IMR-90 (cell line): ENCODE data around the gene PTPN7. TPM values are rescaled to one million over a fixed set of nuclear protein-coding genes. Genes with fewer than 3 reads are reported as not detected.

Experiments
- ATAC-seq: fragments of 200-7000 bp; cut with Tn5 transposase; 2 replicates; pipeline ENCODE4 v1.9.1; 2020; ENCODE audit warnings: low read depth, mild to moderate bottlenecking, moderate library complexity
- BruUV-seq: library from RNA; stranded (reverse); fragments of 400-500 nt; replicated peaks from 2 replicates; lab custom pipeline; 2021; lab: Mats Ljungman, UMichigan
- CTCF ChIA-PET: fragments of 300-600 bp; formaldehyde crosslinking; extraction: SDS; loops from one replicate; lab custom pipeline; 2021; ENCODE audit warnings: antibody characterized with exemption; lab: Yijun Ruan, JAX
- POLR2A ChIA-PET: fragments of 300-600 bp; sonication (Branson Sonifier 250); formaldehyde crosslinking; loops from one replicate; lab custom pipeline; 2022; ENCODE audit warnings: antibody characterized with exemption; ENCODE audit not compliant: unreplicated experiment; lab: Charles Lee
- DNase-seq: peaks from one replicate; pipeline ENCODE4 v3.0.0; 2013
- H2AFZ ChIP-seq: replicated peaks from 2 replicates; pipeline ENCODE3; 2013; ENCODE audit warnings: low read length, mild to moderate bottlenecking; ENCODE audit not compliant: poor library complexity
- H2AK5ac ChIP-seq: 2 replicates; pipeline ENCODE4 v1.6.1; 2013; ENCODE audit warnings: low read depth, low read length, inconsistent platforms
- H2AK9ac ChIP-seq: replicated peaks from 2 replicates; pipeline ENCODE3; 2013; ENCODE audit warnings: mild to moderate bottlenecking, low read depth, low read length, moderate library complexity; ENCODE audit not compliant: poor library complexity
- H2BK120ac ChIP-seq: 2 replicates; pipeline ENCODE4 v1.6.1; 2013; ENCODE audit warnings: low read depth, low read length, inconsistent platforms
- H2BK15ac ChIP-seq: 3 replicates; pipeline ENCODE4 v1.6.1; 2013; ENCODE audit warnings: low read depth, low read length, inconsistent platforms
- H2BK20ac ChIP-seq: 2 replicates; pipeline ENCODE4 v1.6.1; 2013; ENCODE audit warnings: low read depth, mild to moderate bottlenecking, inconsistent platforms, low read length, moderate library complexity
- H2BK5ac ChIP-seq: 2 replicates; pipeline ENCODE4 v1.6.1; 2013; ENCODE audit warnings: mild to moderate bottlenecking, low read depth, low read length, inconsistent platforms; ENCODE audit not compliant: poor library complexity, severe bottlenecking
- H3K14ac ChIP-seq: replicated peaks from 2 replicates; pipeline ENCODE4 v1.6.1; 2013; ENCODE audit warnings: low read depth, low read length, inconsistent platforms
- H3K18ac ChIP-seq: 2 replicates; pipeline ENCODE4 v1.6.1; 2013; ENCODE audit warnings: low read depth, low read length, control low read depth
- H3K23ac ChIP-seq: 2 replicates; pipeline ENCODE4 v1.6.1; 2013; ENCODE audit warnings: low read depth, low read length, inconsistent platforms
- H3K27ac ChIP-seq: 2 replicates; pipeline ENCODE4 v1.5.1; 2013; ENCODE audit warnings: mild to moderate bottlenecking, control low read depth, low read length; ENCODE audit not compliant: insufficient read depth
- H3K27me3 ChIP-seq: 2 replicates; pipeline ENCODE4 v1.6.1; 2013; ENCODE audit warnings: low read length; ENCODE audit not compliant: control insufficient read depth, insufficient read depth
- H3K36me3 ChIP-seq: 2 replicates; pipeline ENCODE4 v1.6.1; 2013; ENCODE audit warnings: low read length, mixed read lengths; ENCODE audit not compliant: control insufficient read depth, insufficient read depth
- H3K4ac ChIP-seq: 2 replicates; pipeline ENCODE4 v1.6.1; 2013; ENCODE audit warnings: low read depth, low read length, inconsistent platforms
- H3K4me1 ChIP-seq: 2 replicates; pipeline ENCODE4 v1.6.1; 2013; ENCODE audit warnings: low read length, mixed read lengths; ENCODE audit not compliant: control insufficient read depth, insufficient read depth
- H3K4me2 ChIP-seq: 2 replicates; pipeline ENCODE4 v1.6.1; 2013; ENCODE audit warnings: low read depth, mild to moderate bottlenecking, control low read depth, low read length, moderate library complexity
- H3K4me3 ChIP-seq: 2 replicates; pipeline ENCODE4 v1.5.1; 2013; ENCODE audit warnings: low read depth, mild to moderate bottlenecking, control low read depth, low read length, moderate library complexity; ENCODE audit not compliant: insufficient read depth
- H3K56ac ChIP-seq: 2 replicates; pipeline ENCODE4 v1.6.1; 2013; ENCODE audit warnings: low read length, inconsistent platforms; ENCODE audit not compliant: insufficient read depth; ENCODE audit errors: extremely low read depth
- H3K79me1 ChIP-seq, 2 experiments: 2 replicates each; pipeline ENCODE4 v1.6.1; 2013; ENCODE audit warnings: low read length in 2 of 2, inconsistent platforms in 1 of 2, low read depth in 1 of 2
- H3K9ac ChIP-seq: 2 replicates; pipeline ENCODE4 v1.6.1; 2013; ENCODE audit warnings: low read depth, low read length, control low read depth
- H3K9me1 ChIP-seq: 2 replicates; pipeline ENCODE4 v1.6.1; 2013; ENCODE audit warnings: low read length, inconsistent platforms; ENCODE audit not compliant: insufficient read depth
- H3K9me3 ChIP-seq: 2 replicates; pipeline ENCODE4 v1.6.1; 2013; ENCODE audit warnings: low read length; ENCODE audit not compliant: control insufficient read depth, insufficient read depth
- H4K20me1 ChIP-seq: 2 replicates; pipeline ENCODE4 v1.6.1; 2013; ENCODE audit warnings: low read length, inconsistent platforms; ENCODE audit not compliant: insufficient read depth
- H4K5ac ChIP-seq: 2 replicates; pipeline ENCODE4 v1.6.1; 2013; ENCODE audit warnings: mild to moderate bottlenecking, low read depth, low read length, control low read depth
- H4K8ac ChIP-seq, 2 experiments: 2 replicates each; pipeline ENCODE4 v1.6.1; 2013; ENCODE audit warnings: low read depth in 2 of 2, low read length in 2 of 2, control low read depth in 1 of 2, inconsistent platforms in 1 of 2
- H4K91ac ChIP-seq: 2 replicates; pipeline ENCODE4 v1.6.1; 2013; ENCODE audit warnings: low read depth, low read length, inconsistent platforms; ENCODE audit not compliant: insufficient read depth
- SMC3 ChIP-seq: fragments of 150-350 bp; IDR thresholded peaks from 2 replicates; pipeline ENCODE4 v1.6.1; 2016; ENCODE audit warnings: low read depth, mild to moderate bottlenecking, antibody characterized with exemption, low read length, moderate library complexity
- WGBS, 2 experiments: methylation state at CpG; one replicate each; pipeline versions ENCODE4 v1.1.5 to v1.1.7; 2013; ENCODE audit warnings: missing lambda C conversion rate in 2 of 2; ENCODE audit not compliant: insufficient read length in 1 of 2; ENCODE audit errors: extremely low coverage in 2 of 2; 5-methylcytosine and 5-hydroxymethylcytosine counted together
- dilution Hi-C: fragments of 300-500 bp; cut with HindIII; formaldehyde crosslinking; loops from one replicate; pipeline ENCODE4 v1.14.3; 2018; ENCODE audit warnings: low sequenced_read_pairs; ENCODE audit not compliant: unreplicated experiment
- in situ Hi-C: fragments of 300-500 bp; cut with MboI; formaldehyde crosslinking; loops from 3 replicates; pipeline ENCODE4 v1.14.3; 2019; ENCODE audit warnings: low sequenced_read_pairs, inconsistent platforms, mixed read lengths
- intact Hi-C: fragments of 100-400 bp; cut with micrococcal nuclease; formaldehyde crosslinking; loops from 2 replicates; pipeline ENCODE4 v1.10.0; 2022
- polyA plus RNA-seq, 3 experiments: library from polyadenylated mRNA; depleted of rRNA; stranded (reverse); fragments of >200 nt; gene quantifications; 2 replicates each; pipeline ENCODE4 v1.2.3, GENCODE V29; 2012; ENCODE audit warnings: low replicate concordance in 1 of 3
- total RNA-seq: library from RNA; depleted of rRNA; stranded (reverse); fragments of >200 nt; gene quantifications from 2 replicates; pipeline ENCODE4 v1.2.3, GENCODE V29; 2012
- TF ChIP-seq, protein P1 (sequence below): fragments of 150-350 bp; IDR thresholded peaks from 2 replicates; pipeline ENCODE4 v1.6.1; 2016; ENCODE audit warnings: low read depth, mild to moderate bottlenecking, low read length, moderate library complexity, borderline replicate concordance

PTPN7 gene
- total and polyA plus RNA-seq, 2 of the 4 experiments (the other 2 are of a cell fraction) = 0.05 TPM; not detected in 1

DNA sequence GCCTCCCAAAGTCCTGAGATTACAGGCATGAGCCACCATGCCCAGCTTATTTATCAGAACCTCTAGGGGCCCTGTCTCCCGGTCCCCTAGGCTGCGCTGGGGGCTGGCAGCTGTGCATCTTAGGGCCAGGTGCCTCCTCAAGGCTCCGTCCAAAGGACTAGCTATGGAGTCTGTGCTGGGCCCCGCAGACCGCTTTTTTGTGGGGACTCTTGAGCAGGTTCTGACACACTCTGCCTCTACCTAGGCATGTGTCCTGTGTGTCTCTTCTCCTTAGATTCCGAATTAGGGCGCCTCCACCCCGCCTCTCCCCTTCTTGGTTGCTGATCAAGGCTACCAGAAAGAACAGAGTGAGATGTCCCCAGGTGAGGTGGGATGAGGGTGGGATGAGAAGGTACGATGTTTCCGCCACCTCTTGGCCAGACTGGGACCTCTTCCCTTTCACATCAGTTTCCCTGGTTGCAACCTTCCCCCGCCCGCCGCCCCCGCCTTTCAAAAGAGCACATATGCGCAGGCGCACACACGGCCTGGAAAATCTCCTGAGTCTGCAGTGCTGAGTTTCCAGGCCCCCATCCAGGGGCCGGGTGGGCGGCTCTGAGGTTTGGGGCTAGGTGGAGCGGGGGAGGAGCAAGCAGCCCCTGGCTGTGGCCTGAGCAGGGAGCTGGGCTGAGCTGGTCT, 5.0 kb upstream of the PTPN7 start:
- Histone ChIP-seq H2BK15ac (no peak overlapping the region), H3K56ac (no peak overlapping the region), H2BK120ac (no peak overlapping the region), H3K4me2 (no peak overlapping the region), H2BK5ac (no peak overlapping the region), H4K8ac (no peak overlapping the region), H3K9ac (no peak overlapping the region), H3K79me1 (no peaks in the 10 kb centered on the region), H3K9me3 (no peaks in the 10 kb centered on the region), H3K9me1 (no peaks in the 10 kb centered on the region), H4K5ac (no peak overlapping the region), H3K27ac (no peak overlapping the region), H3K36me3 (no peaks in the 10 kb centered on the region), H3K4me3 (no peak overlapping the region), H3K23ac (no peak overlapping the region), H4K91ac (no peak overlapping the region), H2AK5ac (no peak overlapping the region), H2AFZ (no peak overlapping the region), H3K27me3 (peaks cover 47% of the 10 kb centered on the region), H4K20me1 (no peaks in the 10 kb centered on the region), H3K18ac (no peak overlapping the region), H3K14ac (no peak overlapping the region), H3K4me1 (no peaks in the 10 kb centered on the region), H2AK9ac (no peak overlapping the region), H2BK20ac (no peak overlapping the region), H3K4ac (no peak overlapping the region)
- ATAC-seq (no peak), DNase-seq (no peak)
- in situ Hi-C loops (no loop called here), intact Hi-C loops (loop anchor here (10.0 kb wide), 1 partner anchor 891 kb away; no protein-coding TSS in a partner anchor), dilution Hi-C loops (no loop called here)
- TF ChIP-seq, protein P1, sequence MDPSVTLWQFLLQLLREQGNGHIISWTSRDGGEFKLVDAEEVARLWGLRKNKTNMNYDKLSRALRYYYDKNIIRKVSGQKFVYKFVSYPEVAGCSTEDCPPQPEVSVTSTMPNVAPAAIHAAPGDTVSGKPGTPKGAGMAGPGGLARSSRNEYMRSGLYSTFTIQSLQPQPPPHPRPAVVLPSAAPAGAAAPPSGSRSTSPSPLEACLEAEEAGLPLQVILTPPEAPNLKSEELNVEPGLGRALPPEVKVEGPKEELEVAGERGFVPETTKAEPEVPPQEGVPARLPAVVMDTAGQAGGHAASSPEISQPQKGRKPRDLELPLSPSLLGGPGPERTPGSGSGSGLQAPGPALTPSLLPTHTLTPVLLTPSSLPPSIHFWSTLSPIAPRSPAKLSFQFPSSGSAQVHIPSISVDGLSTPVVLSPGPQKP = no peak
- no peak for TF ChIP-seq SMC3
- WGBS, 2 experiments = 80% methylated on average over 3 of the region's 20 CpGs; no CpG with 5 or more reads in 1 of the 2 experiments
- CTCF ChIA-PET = no interaction called here
- POLR2A ChIA-PET = no interaction called here
- BruUV-seq = no TSS peak
